Activated CD8-positive, alpha-beta T cell treated with anti-CD3 and anti-CD28 coated beads for 36 hours (primary cell): Measurements from ENCODE around the gene GRAMD1A. TPM values are rescaled to one million over a fixed set of nuclear protein-coding genes. Genes with fewer than 3 reads are reported as not detected.

Source experiments
- ATAC-seq: fragments of 200-7000 bp; cut with Tn5 transposase; one replicate; pipeline ENCODE4 v1.10.0; 2021; ENCODE audit warnings: mild to moderate bottlenecking, moderate library complexity
- CTCF ChIA-PET: fragments of 350-600 bp; sonication (Branson Sonifier 250); formaldehyde crosslinking; loops from one replicate; lab custom pipeline; 2021; ENCODE audit warnings: antibody characterized with exemption; lab: Charles Lee
- POLR2A ChIA-PET: fragments of 350-600 bp; sonication (Branson Sonifier 250); formaldehyde crosslinking; loops from one replicate; lab custom pipeline; 2021; ENCODE audit warnings: antibody characterized with exemption; lab: Charles Lee
- DNase-seq: peaks from one replicate; pipeline ENCODE4 v3.0.0-alpha.2; 2020
- H3K27ac Mint-ChIP-seq: one replicate; pipeline ENCODE4 v1.8.0; 2021; ENCODE audit warnings: mild to moderate bottlenecking, mixed read lengths
- H3K27me3 Mint-ChIP-seq: one replicate; pipeline ENCODE4 v1.8.0; 2021; ENCODE audit warnings: mixed read lengths
- H3K36me3 Mint-ChIP-seq: one replicate; pipeline ENCODE4 v1.8.0; 2021; ENCODE audit warnings: low read depth, mixed read lengths
- H3K4me1 Mint-ChIP-seq: one replicate; pipeline ENCODE4 v1.8.0; 2021; ENCODE audit warnings: low read depth, mixed read lengths
- H3K4me3 Mint-ChIP-seq: one replicate; pipeline ENCODE4 v1.8.0; 2021; ENCODE audit warnings: mild to moderate bottlenecking, moderate library complexity, mixed read lengths
- H3K9me3 Mint-ChIP-seq: one replicate; pipeline ENCODE4 v1.8.0; 2021; ENCODE audit warnings: mixed read lengths
- CTCF ChIP-seq: fragments of 200-600 bp; IDR thresholded peaks from one replicate; pipeline ENCODE4 v1.8.0; 2022; ENCODE audit warnings: antibody characterized with exemption, mild to moderate bottlenecking
- intact Hi-C: fragments of 100-400 bp; cut with micrococcal nuclease; formaldehyde crosslinking; loops from one replicate; pipeline ENCODE4 v1.10.0; 2022
- total RNA-seq, 2 experiments: library from RNA; stranded (reverse); gene quantifications; one replicate each; pipeline ENCODE4 v1.2.3, GENCODE V29; 2021

Gene GRAMD1A
- total RNA-seq, 2 experiments from 2014 or later = 128 to 134 TPM

GRCh38 chr19:35033067-35034004 lies 33.2 kb downstream of the GRAMD1A start:
- Mint-ChIP-seq H3K9me3 (no peaks in the 10 kb centered on the region), H3K27ac (no peak overlapping the region), H3K36me3 (peaks cover 2% of the 10 kb centered on the region), H3K27me3 (peaks cover 16% of the 10 kb centered on the region), H3K4me3 (no peak overlapping the region), H3K4me1 (peaks cover 10% of the 10 kb centered on the region)
- no peak for TF ChIP-seq CTCF
- intact Hi-C loops = no loop called here
- no peak for DNase-seq
- ChIA-PET POLR2A (interaction anchor here (0.9 kb wide), 1 partner anchor 19 kb away, joined by 4 read pairs; no protein-coding TSS in a partner anchor), CTCF (interaction anchor here (2.3 kb wide), 1 partner anchor 11 kb away, joined by 17 read pairs; no protein-coding TSS in a partner anchor)
- ATAC-seq = no peak

GRCh38 chr19:35034005-35034502 lies 33.9 kb downstream of the GRAMD1A start:
- Mint-ChIP-seq H3K27me3 (peaks cover 16% of the 10 kb centered on the region), H3K27ac (no peak overlapping the region), H3K36me3 (no peaks in the 10 kb centered on the region), H3K4me1 (peaks cover 8% of the 10 kb centered on the region), H3K9me3 (no peaks in the 10 kb centered on the region), H3K4me3 (no peak overlapping the region)
- DNase-seq = no peak
- POLR2A ChIA-PET = interaction anchor here (0.9 kb wide), 1 partner anchor 20 kb away, joined by 4 read pairs; no protein-coding TSS in a partner anchor
- no peak for TF ChIP-seq CTCF
- CTCF ChIA-PET = no interaction called here
- intact Hi-C loops = no loop called here
- no peak for ATAC-seq

GRCh38 chr19:35034588-35035382 lies 34.7 kb downstream of the GRAMD1A start:
- ATAC-seq = no peak
- intact Hi-C loops = no loop called here
- Mint-ChIP-seq H3K4me1 (peaks cover 4% of the 10 kb centered on the region), H3K27me3 (peaks cover 16% of the 10 kb centered on the region), H3K9me3 (no peaks in the 10 kb centered on the region), H3K4me3 (no peak overlapping the region), H3K27ac (no peak overlapping the region), H3K36me3 (no peaks in the 10 kb centered on the region)
- CTCF ChIA-PET = no interaction called here
- TF ChIP-seq CTCF = no peak
- POLR2A ChIA-PET = no interaction called here
- no peak for DNase-seq

GRCh38 chr19:35037716-35038622 lies 37.8 kb downstream of the GRAMD1A start:
- TF ChIP-seq CTCF = no peak
- no peak for DNase-seq
- ATAC-seq = no peak
- no peaks in the 10 kb centered on the region for H3K9me3 Mint-ChIP-seq
- no peak overlapping the region for H3K27ac Mint-ChIP-seq
- no peak overlapping the region for H3K4me3 Mint-ChIP-seq
- H3K27me3 Mint-ChIP-seq = peaks cover 4% of the 10 kb centered on the region
- ChIA-PET POLR2A (interaction anchor here (0.7 to 2.0 kb wide), 3 partner anchors 9 to 19 kb away, joined by 3 to 10 read pairs (median 3); no protein-coding TSS in a partner anchor), CTCF (interaction anchor here (0.9 to 2.6 kb wide), 4 partner anchors 11 to 104 kb away, joined by 3 to 8 read pairs (median 6); no protein-coding TSS in a partner anchor)
- H3K36me3 Mint-ChIP-seq = no peaks in the 10 kb centered on the region
- intact Hi-C loops = no loop called here
- peaks cover 11% of the 10 kb centered on the region for H3K4me1 Mint-ChIP-seq
